Stimulated activated CD4-positive, alpha-beta T cell treated with anti-CD3 and anti-CD28 coated beads, Interleukin-2, amount 100 ng/mL, for 4 hours (primary cell): ENCODE measurements around the gene TESK2.
"Not testable (repeated sequence)": the region's sequence is repeated elsewhere in the genome, so short reads cannot be mapped to it uniquely, and the experiment has no call there.

ENCODE experiments used
- DNase-seq: peaks from one replicate; pipeline ENCODE4 v3.0.0-alpha.2; 2020; ENCODE audit warnings: low read depth

The TESK2 gene

GRCh38 chr1:45375104-45376090 is 115.6 kb downstream of the TESK2 start:
- no peak for DNase-seq

GRCh38 chr1:45373573-45373972 is 117.4 kb downstream of the TESK2 start:
- no peak for DNase-seq

- DNase-seq = no peak
Measured at GRCh38 chr1:45370575-45370974, 120.4 kb downstream of the TESK2 start.

- DNase-seq = no peak
Measured at GRCh38 chr1:45365051-45365450, 125.9 kb downstream of the TESK2 start.

GRCh38 chr1:45364294-45364693 is 126.7 kb downstream of the TESK2 start:
- no peak for DNase-seq

GRCh38 chr1:45360981-45361380 is 130.0 kb downstream of the TESK2 start:
- DNase-seq = not testable (repeated sequence)

GRCh38 chr1:45359882-45360513 is 131.0 kb downstream of the TESK2 start:
- DNase-seq = peak; percentile 19

- DNase-seq = no peak
Measured at GRCh38 chr1:45356186-45356585, 134.8 kb downstream of the TESK2 start.

- no peak for DNase-seq
Measured at GRCh38 chr1:45355683-45356082, 135.3 kb downstream of the TESK2 start.

GRCh38 chr1:45354838-45355237 is 136.1 kb downstream of the TESK2 start:
- no peak for DNase-seq

GRCh38 chr1:45353685-45354084 is 137.3 kb downstream of the TESK2 start:
- DNase-seq = no peak

GRCh38 chr1:45351508-45351907 is 139.5 kb downstream of the TESK2 start:
- no peak for DNase-seq

- DNase-seq = no peak
Measured at GRCh38 chr1:45348966-45349677, 141.8 kb downstream of the TESK2 start.

- DNase-seq = no peak
Measured at GRCh38 chr1:45348609-45348965, 142.4 kb downstream of the TESK2 start.

- no peak for DNase-seq
Measured at GRCh38 chr1:45348020-45348419, 142.9 kb downstream of the TESK2 start.

GRCh38 chr1:45346473-45346872 is 144.5 kb downstream of the TESK2 start:
- DNase-seq = no peak

- DNase-seq = no peak
Measured at GRCh38 chr1:45345014-45345413, 145.9 kb downstream of the TESK2 start.

- DNase-seq = no peak
Measured at GRCh38 chr1:45344499-45344898, 146.5 kb downstream of the TESK2 start.

- no peak for DNase-seq
Measured at GRCh38 chr1:45340816-45341466, 150.0 kb downstream of the TESK2 start.

GRCh38 chr1:45339789-45340558 is 151.0 kb downstream of the TESK2 start, which contains the start of the genes MUTYH and TOE1:
Gene MUTYH (minus strand): TSS chr1:45340440. CDS start chr1:45334505, 5,935 bp downstream.
Gene TOE1 (plus strand): TSS chr1:45340170. CDS start chr1:45340253, 83 bp downstream.
- DNase-seq = peak; percentile 89
